Skeletal muscle tissue (tissue), 4 donors: ENCODE results near the gene KCNAB2. TPM values are rescaled to one million over a fixed set of nuclear protein-coding genes. Genes with fewer than 3 reads are reported as not detected.

Source experiments
- H3K27ac ChIP-seq: one replicate; pipeline ENCODE4 v1.7.0; 2013; ENCODE audit warnings: mild to moderate bottlenecking, low read depth, low read length, inconsistent platforms
- H3K27me3 ChIP-seq, 3 donors: one replicate each; pipeline ENCODE4 v1.7.0; 2013; ENCODE audit warnings: low read length in 3 of 3; ENCODE audit not compliant: control insufficient read depth in 3 of 3, insufficient read depth in 3 of 3
- H3K36me3 ChIP-seq, 3 donors: one replicate each; pipeline ENCODE4 v1.7.0; 2013; ENCODE audit warnings: low read length in 3 of 3; ENCODE audit not compliant: control insufficient read depth in 3 of 3, insufficient read depth in 3 of 3
- H3K4me1 ChIP-seq, 3 donors: one replicate each; pipeline ENCODE4 v1.7.0; 2013; ENCODE audit warnings: low read length in 3 of 3, mild to moderate bottlenecking in 3 of 3; ENCODE audit not compliant: control insufficient read depth in 3 of 3, insufficient read depth in 3 of 3
- H3K4me3 ChIP-seq, 3 donors: one replicate each; pipeline ENCODE4 v1.7.0; 2013; ENCODE audit warnings: low read length in 3 of 3
- H3K9ac ChIP-seq, 3 donors: one replicate each; pipeline ENCODE4 v1.7.0; 2013; ENCODE audit warnings: low read length in 3 of 3, mild to moderate bottlenecking in 3 of 3, moderate library complexity in 2 of 3, low read depth in 1 of 3
- H3K9me3 ChIP-seq, 3 donors: one replicate each; pipeline ENCODE4 v1.7.0; 2013; ENCODE audit warnings: low read length in 3 of 3; ENCODE audit not compliant: control insufficient read depth in 3 of 3
- total RNA-seq: library from RNA; depleted of rRNA; stranded (reverse); fragments of >200 nt; gene quantifications from one replicate; pipeline ENCODE4 v1.2.3, GENCODE V29; 2014
- donor health status: Osteomylitis.

KCNAB2 gene
- total RNA-seq, 1 donor from 2014 or later: 2.6 TPM

- Histone ChIP-seq H3K27ac (no peak overlapping the region), H3K4me1 (no peaks in the 10 kb centered on the region), H3K36me3 (no peaks in the 10 kb centered on the region), H3K4me3 (no peak overlapping the region), H3K27me3 (peaks cover 20 to 48% (median 45%) of the 10 kb centered on the region in 3 donors), H3K9me3 (no peaks in the 10 kb centered on the region), H3K9ac (no peak overlapping the region)
Measured at GRCh38 chr1:6104631-6105030, 58.9 kb downstream of the KCNAB2 start.

DNA sequence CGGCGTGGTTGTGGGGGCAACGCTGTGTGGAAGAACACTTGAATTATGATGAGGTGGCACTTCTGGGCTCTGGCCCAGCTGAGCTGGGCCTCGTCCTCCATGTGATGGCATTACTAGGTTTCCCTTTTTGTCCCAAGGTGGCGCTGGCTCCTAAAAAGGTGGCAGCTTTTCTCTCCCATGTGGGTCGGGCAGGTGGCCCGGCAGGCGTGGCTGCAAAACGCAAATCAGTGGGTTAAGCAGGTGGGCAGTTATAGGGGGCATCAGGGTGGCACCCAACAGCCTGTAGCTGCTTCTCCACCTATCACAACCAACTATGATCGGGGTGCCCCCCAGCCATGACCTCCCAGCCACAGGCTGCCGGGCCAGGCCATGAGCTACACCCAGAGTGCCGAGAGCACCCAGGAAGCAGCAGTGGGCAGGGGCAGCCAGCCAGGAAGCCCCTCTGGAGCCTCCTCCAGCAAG, 59.6 kb downstream of the KCNAB2 start:
- H3K4me1 ChIP-seq: no peaks in the 10 kb centered on the region
- peaks cover 25 to 54% (median 43%) of the 10 kb centered on the region in 3 donors for H3K27me3 ChIP-seq
- no peaks in the 10 kb centered on the region for H3K36me3 ChIP-seq
- no peak overlapping the region for H3K9ac ChIP-seq
- no peaks in the 10 kb centered on the region for H3K9me3 ChIP-seq
- no peak overlapping the region for H3K27ac ChIP-seq
- H3K4me3 ChIP-seq: no peak overlapping the region

DNA sequence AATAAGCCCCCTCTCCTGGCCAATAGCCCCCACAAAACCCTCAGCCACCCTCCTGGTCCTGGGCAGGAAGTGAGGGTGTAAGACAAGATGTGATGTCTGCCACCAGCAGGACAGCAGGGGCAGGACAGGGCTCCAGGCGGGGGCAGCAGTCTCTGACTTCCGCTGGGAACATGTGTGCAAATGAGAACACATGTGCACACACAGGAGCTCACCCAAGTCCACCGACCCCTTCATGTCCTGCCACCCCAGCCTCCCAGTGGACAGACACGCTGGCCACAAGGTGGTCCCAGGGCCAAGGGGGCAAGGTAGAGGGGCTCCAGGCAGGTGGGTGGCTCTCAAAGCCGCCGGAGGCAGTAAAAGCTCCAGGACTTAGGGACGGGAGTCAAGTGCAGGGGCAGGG, 60.1 kb downstream of the KCNAB2 start:
- H3K27me3 ChIP-seq: peaks cover 25 to 51% (median 42%) of the 10 kb centered on the region in 3 donors
- no peak overlapping the region for H3K9ac ChIP-seq
- H3K4me1 ChIP-seq: no peaks in the 10 kb centered on the region
- H3K36me3 ChIP-seq: no peaks in the 10 kb centered on the region
- no peak overlapping the region for H3K27ac ChIP-seq
- no peaks in the 10 kb centered on the region for H3K9me3 ChIP-seq
- H3K4me3 ChIP-seq: no peak overlapping the region

DNA sequence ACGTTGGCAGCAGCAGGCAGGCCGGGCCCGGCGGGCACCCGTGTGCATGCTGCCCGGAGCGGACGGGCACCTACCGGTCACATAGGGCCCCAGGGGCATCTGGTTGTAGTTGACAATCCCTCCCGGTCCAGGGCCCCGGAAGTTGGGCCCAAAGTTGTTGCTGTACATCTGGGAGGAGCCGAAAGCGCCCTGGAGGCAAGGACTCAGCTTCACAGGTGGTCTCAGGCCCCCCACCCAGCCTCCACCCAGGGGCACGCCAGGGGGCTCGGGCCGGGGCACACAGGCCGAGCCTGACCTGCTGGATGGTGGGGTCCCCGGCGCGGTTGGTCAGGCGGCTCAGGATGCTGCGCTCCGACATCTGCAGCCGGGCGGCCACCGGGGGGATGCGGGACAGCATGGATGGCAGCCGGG, 60.6 kb downstream of the KCNAB2 start:
- peaks cover 22 to 45% (median 42%) of the 10 kb centered on the region in 3 donors for H3K27me3 ChIP-seq
- no peaks in the 10 kb centered on the region for H3K36me3 ChIP-seq
- H3K27ac ChIP-seq: no peak overlapping the region
- H3K4me3 ChIP-seq: no peak overlapping the region
- no peaks in the 10 kb centered on the region for H3K9me3 ChIP-seq
- no peak overlapping the region for H3K9ac ChIP-seq
- H3K4me1 ChIP-seq: no peaks in the 10 kb centered on the region

- Histone ChIP-seq H3K9me3 (no peaks in the 10 kb centered on the region), H3K36me3 (no peaks in the 10 kb centered on the region), H3K4me1 (no peaks in the 10 kb centered on the region), H3K27me3 (peaks cover 26 to 51% (median 43%) of the 10 kb centered on the region in 3 donors), H3K27ac (no peak overlapping the region), H3K4me3 (no peak overlapping the region), H3K9ac (no peak overlapping the region)
Measured at GRCh38 chr1:6106977-6107376, 61.3 kb downstream of the KCNAB2 start.

DNA sequence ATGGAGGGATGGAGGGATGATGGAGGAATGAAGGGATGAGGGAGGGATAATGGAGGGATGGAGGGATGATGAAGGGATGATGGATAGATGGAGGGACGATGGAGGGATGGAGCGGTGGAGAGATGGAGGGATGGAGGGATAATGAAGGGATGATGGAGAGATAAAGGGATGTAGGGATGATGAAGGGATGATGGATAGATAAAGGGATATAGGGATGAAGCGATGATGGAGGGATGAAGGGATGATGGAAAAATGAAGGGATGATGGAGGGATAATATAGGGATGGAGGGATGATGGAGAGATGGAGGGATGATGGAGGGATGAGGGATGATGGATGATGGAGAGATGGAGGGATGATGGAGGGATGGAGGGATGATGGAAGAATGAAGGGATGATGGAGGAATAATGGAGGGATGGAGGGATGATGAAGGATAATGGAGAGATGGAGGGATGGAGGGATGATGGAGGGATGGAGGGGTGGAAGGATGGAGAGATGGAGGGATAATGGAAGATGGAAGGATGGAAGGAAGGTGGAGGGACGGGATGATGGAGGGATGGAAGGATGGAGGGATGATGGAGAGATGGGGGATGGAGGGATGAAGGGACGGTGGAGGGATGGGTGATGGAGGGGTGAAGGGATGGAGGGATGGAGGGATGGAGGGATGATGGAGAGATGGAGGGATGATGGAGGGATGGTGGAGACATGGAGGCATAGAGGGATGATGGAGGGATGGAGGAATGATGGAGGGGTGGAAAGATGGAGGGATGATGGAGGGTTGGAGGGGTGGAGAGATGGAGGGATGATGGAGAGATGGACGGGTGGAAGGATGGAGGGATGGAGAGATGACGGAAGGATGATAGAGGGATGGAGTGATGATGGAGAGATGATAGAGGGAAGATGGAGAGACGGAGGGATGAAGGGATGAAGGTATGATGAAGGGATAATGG, 62.0 kb downstream of the KCNAB2 start:
- Histone ChIP-seq H3K9ac (no peak overlapping the region), H3K4me3 (no peak overlapping the region), H3K27ac (no peak overlapping the region), H3K27me3 (peaks cover 28 to 51% (median 45%) of the 10 kb centered on the region in 3 donors), H3K4me1 (no peaks in the 10 kb centered on the region), H3K36me3 (no peaks in the 10 kb centered on the region), H3K9me3 (no peaks in the 10 kb centered on the region)

GRCh38 chr1:6108476-6108875, 62.8 kb downstream of the KCNAB2 start:
- H3K4me3 ChIP-seq: no peak overlapping the region
- H3K36me3 ChIP-seq: no peaks in the 10 kb centered on the region
- no peaks in the 10 kb centered on the region for H3K4me1 ChIP-seq
- H3K9me3 ChIP-seq: no peaks in the 10 kb centered on the region
- H3K9ac ChIP-seq: no peak overlapping the region
- H3K27me3 ChIP-seq: peaks cover 23 to 48% (median 41%) of the 10 kb centered on the region in 3 donors
- H3K27ac ChIP-seq: no peak overlapping the region

GRCh38 chr1:6108937-6109614, 63.4 kb downstream of the KCNAB2 start:
- Histone ChIP-seq H3K36me3 (no peaks in the 10 kb centered on the region), H3K27ac (no peak overlapping the region), H3K4me1 (no peaks in the 10 kb centered on the region), H3K9ac (no peak overlapping the region), H3K27me3 (peaks cover 22 to 44% (median 39%) of the 10 kb centered on the region in 3 donors), H3K4me3 (no peak overlapping the region), H3K9me3 (no peaks in the 10 kb centered on the region)

- Histone ChIP-seq H3K9ac (no peak overlapping the region), H3K27me3 (peaks cover 21 to 43% (median 35%) of the 10 kb centered on the region in 3 donors), H3K9me3 (no peaks in the 10 kb centered on the region), H3K36me3 (no peaks in the 10 kb centered on the region), H3K27ac (no peak overlapping the region), H3K4me1 (no peaks in the 10 kb centered on the region), H3K4me3 (no peak overlapping the region)
Measured at GRCh38 chr1:6109688-6110087, 64.0 kb downstream of the KCNAB2 start.

- Histone ChIP-seq H3K27me3 (peaks cover 18 to 36% (median 33%) of the 10 kb centered on the region in 3 donors), H3K9me3 (peaks cover under 1 to 1% (median under 1%) of the 10 kb centered on the region in 3 donors), H3K9ac (no peak overlapping the region), H3K4me3 (no peak overlapping the region), H3K27ac (no peak overlapping the region), H3K4me1 (no peaks in the 10 kb centered on the region), H3K36me3 (no peaks in the 10 kb centered on the region)
Measured at GRCh38 chr1:6110326-6110725, 64.6 kb downstream of the KCNAB2 start.
